GM19324 (cell line): ENCODE results near the gene HSD11B1.

ENCODE experiments used
- ATAC-seq: cut with Tn5 transposase; IDR thresholded peaks from one replicate; pipeline ENCODE4 v1.9.1; 2021; ENCODE audit warnings: mild to moderate bottlenecking, moderate library complexity; ENCODE audit not compliant: unreplicated experiment, low FRiP score

The HSD11B1 gene

DNA sequence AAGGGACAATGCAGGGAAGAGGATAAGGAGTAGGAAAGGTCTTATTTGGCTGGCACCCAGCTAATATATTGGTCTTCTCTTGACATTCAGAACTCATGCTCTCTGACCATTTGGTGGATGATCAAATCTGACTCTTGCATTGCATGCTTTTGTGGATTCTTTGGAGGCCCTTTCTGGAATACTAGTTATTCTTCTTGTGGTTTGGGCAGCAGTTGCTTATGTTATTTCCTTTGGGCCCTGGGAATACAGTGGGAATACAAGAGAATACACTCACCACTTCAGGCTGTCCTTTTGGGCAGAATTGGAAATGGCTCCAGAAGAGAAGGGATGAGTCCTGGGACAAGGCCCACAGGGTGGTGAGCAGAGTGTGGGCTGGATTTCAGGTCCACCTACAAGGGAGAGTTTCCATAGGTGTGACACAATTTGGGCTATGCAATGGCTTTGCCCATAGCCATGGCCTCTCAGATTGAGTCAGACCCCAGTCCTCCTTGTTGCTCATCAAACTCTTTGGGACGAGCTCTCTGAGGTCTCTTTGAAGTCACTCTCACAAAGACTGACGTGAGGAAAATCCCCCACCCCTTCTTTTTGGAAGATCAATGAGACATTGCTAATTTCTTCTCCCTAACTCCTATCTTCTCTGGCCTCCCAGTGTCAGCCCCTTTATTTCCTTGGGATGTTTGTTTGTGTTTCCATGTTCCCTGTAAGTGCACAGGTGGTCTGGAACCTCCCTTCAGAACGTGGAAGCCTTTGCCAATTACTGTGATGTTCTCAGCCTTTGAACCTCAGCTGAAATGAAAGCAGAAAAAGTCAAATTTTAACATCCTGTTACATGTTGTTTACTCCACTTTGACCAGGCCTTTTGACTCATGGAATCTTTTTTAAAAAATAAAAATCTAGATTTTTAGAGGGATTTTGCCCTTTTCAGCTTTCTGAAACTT, 19.4 kb downstream of the HSD11B1 start:
- no peak for ATAC-seq

DNA sequence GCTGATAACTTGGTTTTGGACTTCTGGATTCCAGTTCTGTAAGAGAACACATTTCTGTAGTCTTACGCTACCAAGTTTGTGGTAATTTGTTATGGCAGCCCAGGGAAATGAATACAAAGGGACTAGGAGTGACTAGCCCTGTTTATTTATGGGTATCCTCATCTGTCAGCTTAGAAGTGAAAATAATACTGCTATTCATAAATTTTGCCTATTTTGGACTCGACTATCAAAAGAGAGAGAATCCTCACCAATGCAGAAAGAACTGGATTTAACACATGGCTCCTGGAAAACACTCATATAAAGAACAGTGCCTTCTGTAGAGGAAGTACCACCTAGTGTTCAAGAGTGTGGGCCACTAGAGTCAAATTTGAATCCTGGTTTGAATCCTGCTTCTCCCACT, 22.6 kb downstream of the HSD11B1 start:
- ATAC-seq, result no peak

DNA sequence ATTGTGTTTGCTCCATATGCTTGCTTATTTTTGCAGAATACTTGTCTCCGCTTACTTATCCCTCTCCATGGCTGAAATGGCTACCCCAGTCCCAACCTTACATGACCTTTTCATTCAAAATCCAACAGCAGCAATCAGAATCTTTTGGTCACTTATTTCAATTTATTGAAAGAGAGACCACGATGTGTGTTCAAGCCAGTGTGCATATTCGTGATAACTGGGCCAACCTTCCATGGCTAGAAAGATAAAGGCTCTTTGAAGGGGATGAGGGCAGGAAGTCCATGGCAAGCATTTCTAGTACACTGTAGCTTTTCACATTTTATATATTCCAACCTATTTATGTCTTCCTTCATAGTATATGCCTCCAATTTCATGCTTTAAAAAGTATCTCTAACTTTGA, 23.1 kb downstream of the HSD11B1 start:
- ATAC-seq, result no peak

DNA sequence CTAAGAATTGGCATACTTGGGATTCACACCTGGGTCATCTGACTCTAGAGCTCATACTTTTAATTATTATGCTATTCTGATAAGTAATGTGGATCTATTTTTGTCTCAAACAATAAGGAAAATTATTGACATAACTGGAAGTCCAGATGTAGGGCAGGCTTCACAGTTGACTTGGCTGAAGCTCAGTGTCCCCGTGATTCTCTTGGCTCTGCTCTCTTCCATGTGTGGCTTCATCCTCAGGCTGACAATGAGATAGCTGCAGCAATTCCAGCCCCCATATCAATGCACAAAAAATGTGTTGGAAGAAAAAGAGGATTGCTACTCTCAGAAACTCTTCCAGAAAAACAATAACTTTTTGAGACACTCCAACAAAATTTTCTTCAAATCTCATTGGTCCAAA, 23.8 kb downstream of the HSD11B1 start:
- no peak for ATAC-seq

DNA sequence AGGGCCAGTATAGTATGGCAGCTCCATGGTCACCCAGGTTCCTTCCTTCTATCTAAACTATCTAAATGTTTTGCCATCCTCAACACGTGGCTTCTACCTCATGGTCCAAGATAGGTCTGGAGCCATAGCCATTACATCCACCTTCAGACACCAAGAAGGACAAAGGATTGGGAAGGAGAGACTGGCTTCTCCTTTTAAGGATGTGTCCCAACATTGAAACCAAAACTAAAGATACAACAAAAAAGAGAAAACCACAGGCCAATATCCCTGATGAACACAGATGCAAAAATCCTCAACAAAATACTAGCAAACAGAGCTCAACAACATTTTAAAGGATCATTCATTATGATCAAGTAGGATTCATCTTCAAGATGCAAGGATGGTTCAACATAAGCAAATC, 24.8 kb downstream of the HSD11B1 start:
- no peak for ATAC-seq

DNA sequence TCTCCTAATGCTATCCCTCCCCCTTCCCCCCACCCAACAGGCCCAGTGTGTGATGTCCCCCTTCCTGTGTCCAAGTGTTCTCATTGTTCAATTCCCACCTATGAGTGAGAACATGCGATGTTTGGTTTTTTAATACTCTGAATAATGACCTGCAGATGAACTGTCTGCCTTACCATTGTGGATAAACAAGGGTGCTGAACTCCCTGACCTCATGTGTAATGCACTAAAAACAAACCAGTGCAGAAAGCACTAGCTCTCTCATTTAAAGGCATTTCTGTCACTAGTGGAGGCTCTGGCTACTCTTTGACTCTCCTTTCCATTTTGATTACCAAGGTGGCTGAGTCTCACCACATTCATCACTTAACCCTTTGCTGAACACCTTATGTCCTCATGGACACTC, 28.1 kb downstream of the HSD11B1 start:
- ATAC-seq, result no peak

DNA sequence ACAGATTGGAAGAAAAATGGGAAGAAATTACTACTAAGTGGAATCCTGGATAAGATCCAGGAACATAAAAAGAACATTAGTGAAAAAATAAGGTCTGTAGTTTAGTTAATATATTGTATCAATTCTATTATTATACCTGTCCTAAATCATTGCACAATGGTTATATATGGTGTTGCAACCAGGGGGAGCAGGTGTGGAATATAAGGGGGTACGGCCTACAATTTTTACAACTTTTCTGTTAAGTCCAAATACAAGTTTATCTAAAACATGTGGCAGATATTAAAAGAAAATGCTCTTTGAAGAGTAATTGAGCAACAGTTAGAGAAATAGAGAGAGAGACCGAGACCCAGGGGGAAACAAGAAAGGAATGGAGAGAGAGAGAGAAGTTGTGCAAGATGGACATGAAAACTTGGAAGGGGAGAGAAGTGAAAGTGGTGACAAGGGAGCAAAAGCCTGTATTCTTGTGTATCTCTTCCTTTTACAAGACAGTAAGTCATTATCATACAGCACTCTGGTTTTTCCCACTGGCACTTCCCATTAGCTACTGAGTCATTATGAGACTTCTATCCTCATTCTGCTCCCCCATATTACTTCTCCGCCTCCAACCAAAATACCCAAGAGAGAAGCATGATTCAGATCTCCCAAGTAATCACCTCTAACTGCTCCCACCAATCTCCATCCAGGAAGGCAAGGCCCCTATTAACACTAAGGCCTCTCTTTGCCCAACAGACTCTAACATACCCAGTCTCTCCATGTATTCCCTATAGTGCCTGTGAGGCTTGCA, 29.0 kb downstream of the HSD11B1 start:
- ATAC-seq, result no peak

DNA sequence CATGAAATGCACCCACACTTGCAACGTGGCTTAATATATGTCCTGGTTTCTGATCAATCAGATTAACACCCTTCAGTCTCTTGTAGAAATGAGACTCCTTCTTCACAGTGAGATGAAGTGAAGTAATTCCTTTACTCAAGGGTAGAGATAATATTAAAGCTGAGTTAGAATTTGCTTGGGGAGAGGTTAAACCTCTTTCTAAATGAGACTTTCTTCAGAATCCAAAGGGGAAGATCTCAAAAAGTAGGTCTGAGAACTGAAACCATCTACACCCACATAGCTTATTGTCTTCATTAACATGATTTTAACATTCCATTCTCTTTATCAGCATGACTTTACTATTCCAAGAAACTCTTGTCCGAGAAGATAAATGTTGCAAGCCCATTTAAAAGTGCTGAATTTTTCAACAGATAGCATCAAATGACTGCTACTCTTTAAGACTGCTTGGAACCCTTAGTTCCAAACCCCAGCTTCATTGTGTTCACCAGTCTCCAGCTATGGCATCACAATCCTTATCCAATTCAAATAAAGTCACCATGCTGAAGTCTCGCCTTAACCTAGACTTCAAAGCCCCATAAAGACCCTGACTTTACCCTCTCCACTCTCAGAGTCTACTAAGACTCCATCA, 32.0 kb downstream of the HSD11B1 start:
- no peak for ATAC-seq

DNA sequence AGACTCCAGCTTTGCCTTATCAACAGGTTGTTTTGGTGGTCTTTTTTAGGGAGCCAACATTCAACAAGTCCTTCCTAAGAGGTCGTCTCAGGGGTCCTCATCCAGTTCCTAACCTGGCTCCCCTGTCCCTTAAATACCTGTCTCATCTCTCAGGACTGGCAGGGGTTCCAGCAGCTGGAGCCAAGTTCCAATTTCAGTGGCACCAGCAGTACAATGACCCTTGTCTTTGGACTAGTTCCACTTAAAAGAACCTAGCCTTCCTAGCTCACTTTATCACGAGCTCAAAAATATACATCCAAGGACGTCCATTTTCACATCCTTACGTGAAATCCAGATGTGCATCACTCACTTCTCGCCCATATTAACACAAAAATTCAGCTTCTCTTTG, 32.5 kb downstream of the HSD11B1 start:
- ATAC-seq, result no peak

DNA sequence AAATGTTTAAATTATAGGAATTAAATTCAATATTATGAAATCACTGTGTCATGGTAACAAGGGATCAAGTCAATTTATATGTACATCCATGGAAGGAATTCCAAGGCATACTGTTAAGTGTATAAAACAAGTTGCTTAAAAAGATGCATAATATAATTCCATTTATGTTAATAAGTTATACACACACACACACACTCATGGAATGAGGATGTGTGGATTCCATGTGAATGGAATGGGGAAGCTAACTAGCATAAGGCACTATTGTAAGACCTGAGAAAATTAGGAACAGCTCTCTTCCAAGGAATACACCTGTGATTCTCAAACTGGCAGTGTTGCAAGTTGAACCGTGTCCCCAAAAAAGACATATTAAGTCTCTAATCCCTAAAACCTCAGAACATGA, 33.6 kb downstream of the HSD11B1 start:
- no peak for ATAC-seq

DNA sequence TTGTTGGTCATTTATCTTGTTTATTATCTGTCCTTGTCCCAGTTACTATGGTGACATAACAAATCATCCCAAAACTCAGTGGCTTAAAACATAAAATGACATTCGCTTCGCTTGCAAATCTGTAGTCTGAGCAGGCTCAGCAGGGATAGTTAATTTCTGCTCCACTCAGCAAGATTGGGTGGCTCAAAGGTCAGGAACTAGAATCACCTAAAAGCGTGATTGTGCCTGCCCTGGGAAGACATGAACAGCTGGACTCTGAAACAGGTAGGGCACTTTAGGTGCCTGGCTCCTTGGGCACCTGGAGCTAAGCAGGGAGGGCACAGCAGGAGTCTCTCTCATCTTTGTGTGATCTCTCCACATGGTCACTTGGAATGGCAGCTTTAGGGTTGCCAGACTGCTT, 36.5 kb downstream of the HSD11B1 start:
- ATAC-seq, result no peak

DNA sequence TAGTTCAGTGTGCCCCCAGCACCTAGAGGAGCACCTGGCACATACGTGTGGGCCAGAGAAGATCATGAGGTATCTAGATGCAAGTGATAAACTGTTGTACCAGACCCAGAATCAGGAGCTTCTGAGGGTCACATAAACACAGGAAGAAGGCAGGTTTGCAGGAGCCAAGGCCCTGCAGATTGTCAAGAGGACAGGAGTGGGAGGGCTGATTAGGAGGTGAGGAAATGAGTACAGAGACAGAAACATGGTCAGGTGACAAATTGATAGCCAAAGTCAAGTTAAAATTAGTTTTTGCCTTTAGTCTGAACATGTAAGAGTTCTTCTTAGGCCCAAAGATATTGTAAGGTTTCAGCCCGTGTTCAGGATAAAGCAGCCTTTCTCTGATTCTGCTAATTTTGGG, 37.2 kb downstream of the HSD11B1 start:
- no peak for ATAC-seq

DNA sequence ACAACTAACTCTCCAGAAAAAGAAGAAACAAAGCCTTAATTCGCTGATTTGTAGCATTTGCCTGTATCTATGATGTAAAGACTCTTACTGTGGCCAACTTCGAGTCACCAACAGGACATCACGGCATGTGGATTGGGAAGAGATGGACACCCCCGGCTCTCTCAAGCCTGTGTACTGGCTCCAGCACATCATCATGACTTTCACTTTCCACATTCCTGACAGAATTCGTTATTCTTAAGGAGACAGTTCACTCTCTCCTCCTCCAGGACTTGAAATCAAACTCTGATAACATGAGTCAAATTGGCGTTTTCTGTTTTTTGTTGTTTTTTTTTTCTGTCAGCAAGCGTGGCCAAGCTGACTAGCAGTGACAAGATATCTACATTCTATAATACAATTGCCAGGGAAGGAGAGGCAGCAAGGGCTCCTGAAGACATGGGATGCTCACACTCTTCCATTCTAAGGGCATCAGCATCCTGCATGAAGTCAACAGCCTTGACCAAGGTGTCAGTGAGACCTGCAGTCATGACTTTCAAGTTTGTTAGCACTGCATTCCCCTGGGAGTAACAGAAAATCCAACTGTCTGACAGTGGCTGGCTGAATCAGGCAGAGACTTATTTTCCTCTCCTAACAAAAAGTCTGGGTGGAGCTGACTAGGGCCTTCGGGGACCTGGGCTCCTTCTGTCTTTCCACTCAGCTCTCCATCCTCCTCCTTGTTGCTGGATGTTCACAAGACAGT, 37.9 kb downstream of the HSD11B1 start:
- ATAC-seq, result no peak

DNA sequence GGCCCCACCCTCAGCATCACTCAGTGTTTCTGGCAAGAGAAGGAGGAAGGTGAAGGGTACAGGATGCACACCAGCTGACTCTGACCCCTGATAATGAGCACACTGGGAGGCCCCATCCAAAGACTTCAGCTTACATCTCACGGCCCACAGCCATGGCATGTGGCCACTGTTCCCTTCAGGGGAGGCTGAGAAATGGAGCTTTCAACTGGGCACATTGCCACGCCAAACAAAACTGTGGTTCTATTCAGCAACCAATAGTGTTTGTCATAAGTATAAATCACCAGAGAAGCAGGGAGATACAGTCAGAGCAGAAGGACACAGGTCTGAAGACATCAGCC, 38.5 kb downstream of the HSD11B1 start:
- no peak for ATAC-seq

DNA sequence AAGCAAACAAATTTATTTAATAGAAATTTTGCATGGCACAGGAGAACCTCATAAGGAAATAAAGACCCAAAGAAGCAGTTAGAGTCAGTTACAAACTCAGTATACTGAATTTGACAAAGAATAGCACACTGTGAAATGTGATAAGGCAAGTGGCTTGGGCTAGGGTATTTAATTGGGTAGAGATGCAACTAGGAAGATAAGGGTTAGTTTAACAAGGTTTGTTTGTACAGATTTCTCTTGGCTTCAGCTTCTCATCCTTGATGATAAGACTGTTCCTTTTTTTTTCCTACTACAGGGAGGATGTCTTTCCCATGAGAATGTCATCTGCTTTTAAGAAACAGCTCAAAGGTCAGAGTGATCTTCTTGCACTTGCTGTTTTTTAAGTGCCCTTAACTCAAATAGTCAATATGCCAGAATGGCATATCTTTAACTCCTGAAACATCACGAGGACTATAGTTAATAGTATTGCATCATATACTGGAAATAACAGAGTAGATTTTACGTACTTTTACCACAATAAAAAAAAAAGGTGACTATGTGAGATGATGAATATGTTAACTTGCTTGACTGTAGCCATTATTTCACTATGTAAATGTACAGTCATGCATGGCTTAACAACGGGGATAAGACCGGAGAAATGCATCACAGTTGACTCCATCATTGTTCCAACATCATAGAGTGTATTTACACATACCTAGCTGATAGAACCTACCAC, 42.0 kb downstream of the HSD11B1 start:
- ATAC-seq, result no peak

DNA sequence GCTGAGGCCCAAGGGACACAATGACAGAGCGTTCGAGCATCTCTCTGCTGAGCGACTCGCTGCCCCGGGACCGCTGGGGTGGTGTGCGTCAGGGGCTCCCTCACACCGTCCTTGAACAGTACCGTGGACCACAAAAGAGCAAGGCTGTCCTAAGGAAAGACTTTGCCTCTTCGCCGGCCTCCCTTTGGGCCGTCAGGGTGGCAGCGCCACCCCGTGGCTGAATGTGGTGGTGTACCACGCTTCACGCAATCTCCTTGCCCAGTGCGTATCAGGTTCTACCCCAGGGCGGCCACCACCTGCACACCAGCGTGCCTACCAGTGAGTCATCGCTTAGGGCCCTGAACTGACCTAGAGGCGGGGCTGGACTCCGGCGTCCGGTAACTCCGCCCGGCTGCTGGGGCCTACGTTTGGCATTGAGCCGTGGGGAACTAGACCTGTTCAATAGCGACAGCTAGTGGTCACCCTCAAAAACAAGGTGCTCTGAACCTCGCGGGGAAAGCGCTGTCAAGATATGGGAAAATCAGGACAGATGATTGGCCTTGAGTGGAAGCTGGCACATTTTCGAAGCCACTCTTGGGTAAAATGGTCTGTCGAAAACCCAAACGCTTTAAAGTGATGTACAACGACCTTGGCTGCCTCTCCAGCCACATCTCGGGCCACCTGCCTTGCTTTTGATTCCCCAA, 43.1 kb downstream of the HSD11B1 start:
- peak; percentile 81 for ATAC-seq

DNA sequence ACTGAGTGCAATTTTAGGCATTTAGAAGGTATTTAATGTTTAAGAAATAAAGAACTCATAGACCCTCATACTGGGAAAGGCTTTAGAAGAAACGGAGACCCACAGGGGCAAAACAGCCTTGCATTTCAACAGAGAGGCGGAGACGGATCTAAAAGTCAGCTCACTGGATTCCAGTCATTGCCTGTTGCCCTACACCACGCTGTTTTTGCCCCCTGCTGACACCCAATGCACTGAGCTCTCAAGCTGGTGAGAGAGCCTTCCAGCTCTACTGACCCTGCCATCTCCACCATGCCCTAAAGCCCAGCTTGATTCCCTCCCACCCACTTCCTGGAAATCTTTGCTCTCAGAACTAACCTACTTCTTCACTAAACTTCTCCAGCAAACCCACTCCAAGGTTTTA, 44.0 kb downstream of the HSD11B1 start:
- no peak for ATAC-seq

DNA sequence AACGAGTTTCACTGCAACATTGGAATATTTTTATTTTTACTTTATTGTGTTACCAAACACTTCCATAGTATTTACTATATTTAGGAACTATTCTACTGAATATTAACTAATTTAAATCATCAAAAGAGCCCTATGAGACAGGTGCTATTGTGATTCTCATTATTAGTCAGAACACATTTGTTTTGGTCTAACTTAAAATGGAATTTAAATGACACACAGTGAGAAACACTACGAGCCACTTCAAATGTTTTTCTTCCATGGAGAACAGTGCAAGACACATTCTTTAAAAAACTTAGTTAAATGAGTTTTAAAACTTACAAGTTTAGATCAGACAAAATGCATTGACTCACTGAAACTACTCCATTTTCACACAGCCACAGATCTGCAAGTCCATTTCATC, 44.6 kb downstream of the HSD11B1 start:
- no peak for ATAC-seq

DNA sequence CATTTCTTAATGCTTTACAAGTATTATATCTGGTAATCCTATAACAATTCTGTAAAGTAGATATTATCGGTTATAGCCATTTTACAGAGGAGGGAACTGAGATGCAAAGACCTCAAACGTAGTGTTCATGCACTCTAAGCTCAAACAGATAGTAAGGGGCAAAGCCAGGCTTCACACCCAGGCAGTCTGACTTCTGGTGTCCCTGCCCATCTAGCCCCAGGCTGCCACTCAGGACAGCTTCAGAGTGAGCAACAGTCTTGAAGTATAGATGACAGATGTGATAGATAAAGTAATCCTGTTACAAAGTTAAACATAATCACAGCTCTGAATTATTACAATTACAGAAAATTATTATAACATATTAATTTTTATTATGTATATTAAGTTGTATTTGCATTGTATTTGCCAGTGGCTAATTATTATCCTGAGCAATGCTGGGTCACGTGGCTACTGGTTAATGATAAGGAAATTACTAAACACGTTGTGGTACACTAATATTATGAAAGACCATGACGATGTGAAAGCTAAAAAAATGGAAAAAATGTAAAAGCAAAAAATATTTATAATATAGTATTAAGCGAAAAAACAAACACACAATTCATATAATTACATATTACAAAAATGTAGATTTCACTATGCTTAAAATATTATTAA, 45.2 kb downstream of the HSD11B1 start:
- no peak for ATAC-seq
